ENCODE data around the gene EXT2.

The EXT2 gene

DNA sequence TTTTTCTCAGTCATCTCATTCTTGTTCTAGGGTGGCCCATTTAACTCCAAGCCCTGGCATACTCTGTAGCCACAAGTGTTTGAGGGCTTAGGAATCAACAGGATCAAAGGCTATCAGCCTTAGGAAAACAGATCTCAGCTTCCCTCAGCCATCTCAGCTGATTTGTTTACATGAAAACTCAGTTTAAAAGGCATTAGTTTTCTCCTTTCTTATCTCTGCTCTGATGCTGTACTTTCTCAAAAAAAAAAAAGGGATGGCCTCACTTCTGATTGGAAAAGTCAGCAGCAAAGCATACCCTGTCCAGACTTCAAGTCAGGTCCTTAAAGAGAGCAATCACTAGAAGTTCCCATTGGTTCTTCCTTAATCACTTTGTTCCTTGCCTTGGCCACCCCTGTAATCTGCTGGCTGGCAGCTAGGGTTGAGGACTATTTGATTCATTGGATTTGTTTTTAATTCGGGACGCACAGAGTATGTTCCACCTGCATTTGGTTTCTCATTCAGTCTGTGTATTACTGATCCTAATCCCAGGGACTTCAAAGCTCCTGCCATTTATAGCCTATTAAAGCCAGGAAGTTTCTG lies 102.8 kb downstream of the EXT2 start:
- H3K27ac ChIP-seq, result no peak overlapping the region
- TF ChIP-seq, protein P1, sequence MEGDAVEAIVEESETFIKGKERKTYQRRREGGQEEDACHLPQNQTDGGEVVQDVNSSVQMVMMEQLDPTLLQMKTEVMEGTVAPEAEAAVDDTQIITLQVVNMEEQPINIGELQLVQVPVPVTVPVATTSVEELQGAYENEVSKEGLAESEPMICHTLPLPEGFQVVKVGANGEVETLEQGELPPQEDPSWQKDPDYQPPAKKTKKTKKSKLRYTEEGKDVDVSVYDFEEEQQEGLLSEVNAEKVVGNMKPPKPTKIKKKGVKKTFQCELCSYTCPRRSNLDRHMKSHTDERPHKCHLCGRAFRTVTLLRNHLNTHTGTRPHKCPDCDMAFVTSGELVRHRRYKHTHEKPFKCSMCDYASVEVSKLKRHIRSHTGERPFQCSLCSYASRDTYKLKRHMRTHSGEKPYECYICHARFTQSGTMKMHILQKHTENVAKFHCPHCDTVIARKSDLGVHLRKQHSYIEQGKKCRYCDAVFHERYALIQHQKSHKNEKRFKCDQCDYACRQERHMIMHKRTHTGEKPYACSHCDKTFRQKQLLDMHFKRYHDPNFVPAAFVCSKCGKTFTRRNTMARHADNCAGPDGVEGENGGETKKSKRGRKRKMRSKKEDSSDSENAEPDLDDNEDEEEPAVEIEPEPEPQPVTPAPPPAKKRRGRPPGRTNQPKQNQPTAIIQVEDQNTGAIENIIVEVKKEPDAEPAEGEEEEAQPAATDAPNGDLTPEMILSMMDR (conservative IDR thresholded peaks at IDR 0.05), result no peak
- TF ChIP-seq ZFX (IDR thresholded peaks at IDR 0.05), result no peak

DNA sequence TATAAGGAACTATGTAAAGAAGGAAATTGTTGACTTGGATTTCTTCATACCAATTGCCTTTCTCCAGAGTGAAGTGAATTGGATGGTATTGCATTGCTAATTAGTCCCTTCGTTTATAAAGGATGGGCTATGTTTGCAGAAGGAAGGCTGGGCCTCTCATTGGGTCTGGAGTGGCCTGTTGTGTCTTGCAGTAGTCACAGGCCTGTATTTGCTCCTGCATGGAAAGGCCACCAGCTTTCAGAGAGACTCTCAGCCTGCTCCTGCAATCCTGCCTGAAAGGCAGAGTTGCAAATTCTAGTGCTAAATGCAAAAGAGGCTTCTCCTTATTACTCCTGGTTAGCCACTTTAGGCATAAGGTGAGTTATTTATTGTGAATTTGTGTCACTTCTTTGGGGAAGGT lies 103.8 kb downstream of the EXT2 start:
- TF ChIP-seq ZFX (IDR thresholded peaks at IDR 0.05), result no peak
- TF ChIP-seq, protein P1 (conservative IDR thresholded peaks at IDR 0.05), result no peak
- H3K27ac ChIP-seq, result no peak overlapping the region

DNA sequence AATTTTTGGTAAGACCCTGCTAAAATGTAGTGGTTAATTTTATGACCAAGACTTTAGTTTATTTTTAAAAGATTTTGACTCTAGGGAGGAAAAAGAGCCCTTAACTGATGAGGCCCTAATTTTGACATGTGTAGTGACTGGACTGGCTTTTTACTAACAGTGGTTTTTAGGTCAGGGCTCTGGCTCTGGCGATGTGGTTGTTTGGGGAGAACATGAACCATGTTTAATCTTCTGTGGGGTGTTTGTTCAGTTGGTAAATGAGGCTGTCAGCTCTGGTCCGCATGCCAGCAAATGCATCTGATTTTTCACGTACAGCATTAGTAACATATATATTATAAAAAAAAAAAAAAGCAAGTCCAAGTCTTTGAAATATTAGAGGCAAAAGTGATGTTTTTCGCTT lies 104.3 kb downstream of the EXT2 start:
- no peak for TF ChIP-seq ZFX (IDR thresholded peaks at IDR 0.05)
- TF ChIP-seq, protein P1 (conservative IDR thresholded peaks at IDR 0.05), result no peak
- no peak overlapping the region for H3K27ac ChIP-seq

DNA sequence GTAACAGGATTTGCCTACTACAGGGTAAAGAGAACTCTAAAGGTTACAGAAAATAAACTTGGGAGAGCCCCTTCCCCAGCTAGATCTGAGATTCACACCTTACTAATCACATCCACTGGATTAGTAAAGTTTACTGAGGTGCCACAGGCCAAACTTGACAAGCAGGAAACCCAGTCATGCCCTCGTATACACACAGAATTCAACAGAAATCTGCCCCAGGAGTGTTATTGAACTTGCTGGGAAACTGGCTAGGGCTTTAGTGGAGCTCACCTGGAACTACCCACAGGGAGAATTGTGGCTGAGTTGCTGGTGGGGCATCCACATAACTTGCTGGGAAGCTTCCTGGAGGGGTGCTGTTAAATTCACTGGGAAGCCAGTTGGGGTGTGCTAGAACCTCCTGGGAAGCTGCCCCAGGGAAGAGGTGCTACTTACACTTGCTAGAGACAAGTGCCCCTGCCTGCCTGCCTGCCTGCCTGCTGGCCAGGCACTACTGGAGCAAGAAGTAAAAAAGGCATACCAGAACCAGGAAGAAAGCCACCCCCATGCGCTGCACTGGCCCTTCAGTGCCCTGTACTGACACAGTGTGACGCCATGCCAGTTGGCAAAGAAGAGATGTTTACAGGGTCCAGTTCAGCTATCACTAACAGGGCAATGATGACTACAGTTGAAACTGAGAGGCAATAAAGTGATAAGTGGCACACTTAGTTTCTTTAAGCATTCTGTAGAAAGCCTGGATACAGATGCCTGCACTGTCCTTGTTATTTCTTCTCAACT lies 108.0 kb downstream of the EXT2 start:
- no peak overlapping the region; the same call in 1 of the 2 replicates for H3K27ac ChIP-seq
- TF ChIP-seq, protein P1 (conservative IDR thresholded peaks at IDR 0.05), result no peak
- no peak for TF ChIP-seq ZFX (IDR thresholded peaks at IDR 0.05)

DNA sequence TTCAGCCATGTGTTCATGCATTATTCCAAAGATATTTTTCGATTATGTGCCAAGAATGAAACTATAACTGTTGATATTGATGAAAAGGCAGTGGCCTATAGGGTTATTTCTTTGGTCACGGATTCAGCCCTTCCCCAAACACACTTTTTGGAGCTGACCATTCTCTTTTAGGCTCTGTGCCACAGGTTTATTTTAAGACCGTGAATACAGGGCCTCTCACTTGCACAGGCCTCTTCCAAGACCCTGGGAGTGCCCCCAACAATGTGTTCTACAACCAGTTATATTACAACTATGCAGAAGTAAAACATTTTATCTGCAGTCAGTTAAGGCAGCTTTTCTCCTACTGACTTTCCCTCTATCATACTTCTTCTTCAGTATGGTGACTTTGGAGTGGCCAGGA lies 109.9 kb downstream of the EXT2 start:
- H3K27ac ChIP-seq, result no peak overlapping the region
- TF ChIP-seq, protein P1 (conservative IDR thresholded peaks at IDR 0.05), result no peak

DNA sequence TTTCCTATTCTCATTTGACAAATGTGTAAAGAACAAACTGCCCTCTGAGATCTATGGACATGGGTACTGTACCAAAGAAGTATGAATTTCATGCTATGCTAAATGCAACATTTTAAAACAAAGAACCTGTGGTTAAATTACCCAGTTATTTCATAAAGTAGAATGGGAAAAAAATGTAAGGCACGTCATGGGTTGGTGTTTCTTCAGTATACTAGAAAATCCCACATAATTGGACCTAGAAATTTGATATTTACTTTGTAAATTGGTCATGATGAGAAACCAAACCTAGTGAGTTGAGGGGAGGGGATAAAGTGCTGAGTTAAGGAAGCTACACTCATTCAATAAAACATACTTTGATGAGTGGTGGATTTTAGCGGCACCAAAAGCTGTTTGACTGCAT lies 110.4 kb downstream of the EXT2 start:
- H3K27ac ChIP-seq, result no peak overlapping the region
- TF ChIP-seq, protein P1 (conservative IDR thresholded peaks at IDR 0.05), result no peak
- TF ChIP-seq ZFX (IDR thresholded peaks at IDR 0.05), result no peak

DNA sequence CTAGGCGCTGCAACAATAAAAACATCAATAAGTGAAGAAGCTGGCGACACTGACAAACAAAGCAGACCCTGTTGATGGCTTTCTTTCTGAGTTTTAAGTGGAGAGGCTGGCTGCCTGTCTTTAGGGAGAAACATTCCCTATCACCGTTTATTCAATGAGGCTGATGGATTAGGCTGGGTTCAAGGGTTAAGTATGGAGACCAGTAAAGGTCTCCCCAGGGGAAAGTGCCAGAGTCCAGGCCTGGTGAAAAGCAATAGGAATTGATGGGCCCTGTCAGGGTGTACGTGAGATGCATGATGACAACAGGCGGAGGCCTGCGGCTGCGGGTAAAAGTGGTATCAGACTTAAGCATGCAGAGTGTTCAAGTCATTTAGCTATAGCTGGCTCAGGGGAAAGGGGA lies 111.8 kb downstream of the EXT2 start:
- TF ChIP-seq ZFX (IDR thresholded peaks at IDR 0.05), result no peak
- TF ChIP-seq, protein P1 (conservative IDR thresholded peaks at IDR 0.05), result no peak
- H3K27ac ChIP-seq, result no peak overlapping the region

Measured in C4-2B (cell line).